A549 (cell line): ENCODE results near the gene IQCE. TPM values are rescaled to one million over a fixed set of nuclear protein-coding genes. Genes with fewer than 3 reads are reported as not detected.

Source experiments
- ATAC-seq, 2 experiments: fragments of 200-7000 bp in 1 of 2; fragments of >200 bp in 1 of 2; cut with Nextera tagmentation in 1 of 2; cut with Tn5 transposase in 1 of 2; 3 replicates each; pipeline versions ENCODE4 v1.8.0 to v1.9.1; 2018 to 2020; ENCODE audit warnings: mild to moderate bottlenecking in 1 of 2, moderate library complexity in 1 of 2
- CTCF ChIA-PET: fragments of 300-600 bp; sonication (Branson Sonifier 250); formaldehyde crosslinking; extraction: SDS; loops from one replicate; lab custom pipeline; 2021; ENCODE audit warnings: antibody characterized with exemption, inconsistent platforms; lab: Yijun Ruan, JAX
- POLR2A ChIA-PET: fragments of 350-600 bp; formaldehyde crosslinking; extraction: SDS; loops from one replicate; lab custom pipeline; 2021; ENCODE audit warnings: antibody characterized with exemption, inconsistent platforms; lab: Yijun Ruan, JAX
- DNase-seq, 2 experiments: peaks; one replicate each; pipeline versions ENCODE4 v3.0.0 to v3.0.0-alpha.2; 2011 to 2016; ENCODE audit warnings: low read depth in 1 of 2, low spot score in 1 of 2
- FAIRE-seq: peaks from 2 replicates; lab custom pipeline; 2011; peaks lifted over from hg19 to GRCh38; lab: Jason Lieb, UNC
- H3K27ac ChIP-seq, 2 experiments: fragments of >200 bp; sonication (Bioruptor Twin); formaldehyde crosslinking; 3 replicates each; pipeline ENCODE4 v1.5.1; 2016 to 2017
- H3K4me1 ChIP-seq: fragments of >200 bp; sonication (Bioruptor Twin); formaldehyde crosslinking; 3 replicates; pipeline ENCODE4 v1.6.1; 2016
- H3K4me2 ChIP-seq: fragments of >200 bp; sonication (Bioruptor Twin); formaldehyde crosslinking; 3 replicates; pipeline ENCODE4 v1.6.1; 2016
- H3K4me3 ChIP-seq: fragments of >200 bp; sonication (Bioruptor Twin); formaldehyde crosslinking; 3 replicates; pipeline ENCODE4 v1.5.1; 2016
- H3K9me3 ChIP-seq: fragments of >200 bp; sonication (Bioruptor Twin); formaldehyde crosslinking; 3 replicates; pipeline ENCODE4 v1.6.1; 2016
- CBX8 ChIP-seq: fragments of 200-600 bp; sonication (generic); IDR thresholded peaks from 2 replicates; pipeline ENCODE4 v1.6.1; 2016
- CEBPB ChIP-seq, 2 experiments: fragments of >200 bp in 1 of 2; sonication (Bioruptor Twin) in 1 of 2; formaldehyde crosslinking in 1 of 2; IDR thresholded peaks; 2 replicates each; pipeline ENCODE4 v1.6.1; 2012 to 2016
- CHD2 ChIP-seq: fragments of 150-350 bp; IDR thresholded peaks from 2 replicates; pipeline ENCODE4 v1.6.1; 2014; ENCODE audit warnings: low read length; ENCODE audit not compliant: partially characterized antibody
- CHD4 ChIP-seq: fragments of 200-600 bp; sonication (generic); IDR thresholded peaks from 2 replicates; pipeline ENCODE4 v1.6.1; 2016; ENCODE audit warnings: antibody characterized with exemption, mild to moderate bottlenecking, borderline replicate concordance
- EHMT2 ChIP-seq: fragments of 200-600 bp; sonication (generic); IDR thresholded peaks from 2 replicates; pipeline ENCODE4 v1.6.1; 2016; ENCODE audit warnings: antibody characterized with exemption, low read depth, mild to moderate bottlenecking, moderate library complexity
- FOXS1 ChIP-seq: fragments of 250-450 bp; sonication (Bioruptor Pico); IDR thresholded peaks from 2 replicates; pipeline ENCODE4 v1.5.0; 2020; ENCODE audit warnings: mild to moderate bottlenecking, moderate library complexity
- GATA3 ChIP-seq: IDR thresholded peaks from 2 replicates; pipeline ENCODE4 v1.6.1; 2012; ENCODE audit warnings: borderline replicate concordance
- HEYL ChIP-seq: fragments of 250-450 bp; sonication (Bioruptor Pico); IDR thresholded peaks from 2 replicates; pipeline ENCODE4 v1.8.0; 2021; ENCODE audit warnings: mild to moderate bottlenecking, moderate library complexity
- HOXB13 ChIP-seq: fragments of 250-450 bp; sonication (Bioruptor Pico); IDR thresholded peaks from 2 replicates; pipeline ENCODE4 v1.5.0; 2020; ENCODE audit warnings: low read depth, mild to moderate bottlenecking, moderate library complexity
- HOXB5 ChIP-seq: fragments of 250-450 bp; sonication (Bioruptor Pico); IDR thresholded peaks from 2 replicates; pipeline ENCODE4 v1.5.0; 2020; ENCODE audit warnings: mild to moderate bottlenecking, moderate library complexity
- JUN ChIP-seq, 2 experiments: fragments of >200 bp; sonication (Bioruptor Twin); formaldehyde crosslinking; IDR thresholded peaks; 2 replicates in 1 of 2; 3 replicates in 1 of 2; pipeline ENCODE4 v1.6.1; 2016 to 2017
- KDM5A ChIP-seq: fragments of 200-600 bp; sonication (generic); IDR thresholded peaks from 2 replicates; pipeline ENCODE4 v1.6.1; 2016; ENCODE audit warnings: antibody characterized with exemption, mild to moderate bottlenecking
- MAFK ChIP-seq: fragments of 450-650 bp; IDR thresholded peaks from 2 replicates; pipeline ENCODE4 v1.6.1; 2014; ENCODE audit not compliant: partially characterized antibody
- MYC ChIP-seq: IDR thresholded peaks from 2 replicates; pipeline ENCODE4 v1.6.1; 2012; ENCODE audit warnings: mild to moderate bottlenecking, inconsistent platforms, low read length, improper control_type of control experiment, borderline replicate concordance
- NPAS2 ChIP-seq: fragments of 250-450 bp; sonication (Bioruptor Pico); IDR thresholded peaks from 2 replicates; pipeline ENCODE4 v1.8.0; 2022; ENCODE audit warnings: mild to moderate bottlenecking, moderate library complexity, borderline replicate concordance
- PHF8 ChIP-seq: fragments of 200-600 bp; sonication (generic); IDR thresholded peaks from 2 replicates; pipeline ENCODE4 v1.6.1; 2016; ENCODE audit warnings: low read depth, mild to moderate bottlenecking, antibody characterized with exemption, moderate library complexity, borderline replicate concordance
- POLR2AphosphoS2 ChIP-seq: conservative IDR thresholded peaks from 2 replicates; pipeline ENCODE4 v1.6.1; 2012; ENCODE audit warnings: low read length, improper control_type of control experiment, inconsistent platforms
- RAD21 ChIP-seq, 2 experiments: fragments of >200 bp in 1 of 2; sonication (Bioruptor Twin) in 1 of 2; formaldehyde crosslinking in 1 of 2; IDR thresholded peaks in 1 of 2; conservative IDR thresholded peaks in 1 of 2; 2 replicates in 1 of 2; 3 replicates in 1 of 2; pipeline ENCODE4 v1.6.1; 2012 to 2018; ENCODE audit warnings: inconsistent platforms in 1 of 2
- RCOR1 ChIP-seq: fragments of 150-350 bp; IDR thresholded peaks from 2 replicates; pipeline ENCODE4 v1.6.1; 2014; ENCODE audit warnings: antibody characterized with exemption, low read length, low read depth
- SMC3 ChIP-seq: fragments of >200 bp; sonication (Bioruptor Twin); formaldehyde crosslinking; IDR thresholded peaks from 3 replicates; pipeline ENCODE4 v1.6.1; 2018; ENCODE audit warnings: inconsistent platforms
- SREBF2 ChIP-seq: fragments of 450-650 bp; IDR thresholded peaks from 2 replicates; pipeline ENCODE4 v1.6.1; 2014; ENCODE audit warnings: mild to moderate bottlenecking, moderate library complexity
- TFCP2L1 ChIP-seq: fragments of 250-450 bp; sonication (Bioruptor Pico); IDR thresholded peaks from 2 replicates; pipeline ENCODE4 v1.5.0; 2021; ENCODE audit warnings: mild to moderate bottlenecking
- TP53 ChIP-seq: fragments of 250-450 bp; sonication (Bioruptor Pico); IDR thresholded peaks from 2 replicates; pipeline ENCODE4 v1.5.0; 2021; ENCODE audit warnings: mild to moderate bottlenecking, moderate library complexity
- ZSCAN20 ChIP-seq: fragments of 250-450 bp; sonication (Bioruptor Pico); IDR thresholded peaks from 2 replicates; pipeline ENCODE4 v1.8.0; 2022; ENCODE audit warnings: mild to moderate bottlenecking, moderate library complexity
- WGBS: methylation state at CpG from one replicate; pipeline ENCODE4 v1.1.6; 2017; ENCODE audit errors: missing lambda C conversion rate; 5-methylcytosine and 5-hydroxymethylcytosine counted together
- polyA plus RNA-seq, 4 experiments: library from polyadenylated mRNA; depleted of rRNA in 3 of 4; stranded (reverse); fragments of >200 nt; fragmentation: RNase III in 1 of 4; extraction: RNeasy Plus Mini Kit Qiagen cat#74134 plus additional on column Dnase treatment in 1 of 4; gene quantifications; 2 replicates in 3 of 4; 3 replicates in 1 of 4; pipeline ENCODE4 v1.2.3, GENCODE V29; 2011 to 2017
- TF ChIP-seq, protein P1 (sequence below): IDR thresholded peaks from 2 replicates; pipeline ENCODE4 v1.6.1; 2012
- TF ChIP-seq, protein P2 (sequence below): fragments of 200-600 bp; sonication (generic); IDR thresholded peaks from 2 replicates; pipeline ENCODE4 v1.6.1; 2016; ENCODE audit warnings: antibody characterized with exemption, mild to moderate bottlenecking, moderate library complexity
- TF ChIP-seq, protein P3 (sequence below): fragments of 150-350 bp; IDR thresholded peaks from 2 replicates; pipeline ENCODE4 v1.6.1; 2014; ENCODE audit warnings: low read depth, mild to moderate bottlenecking, low read length
- TF ChIP-seq, protein P4 (sequence below): fragments of 250-450 bp; sonication (Bioruptor Pico); IDR thresholded peaks from 2 replicates; pipeline ENCODE4 v1.5.0; 2020; ENCODE audit warnings: low read depth, mild to moderate bottlenecking, moderate library complexity
- TF ChIP-seq, protein P5 (sequence below): IDR thresholded peaks from 2 replicates; pipeline ENCODE4 v1.6.1; 2012
- TF ChIP-seq, protein P6 (sequence below): fragments of 450-650 bp; IDR thresholded peaks from 2 replicates; pipeline ENCODE4 v1.6.1; 2014; ENCODE audit warnings: antibody characterized with exemption

Gene IQCE
- polyA plus RNA-seq, 2 of the 4 experiments (the other 2 are of a cell fraction): 10.6 to 13.0 TPM

DNA sequence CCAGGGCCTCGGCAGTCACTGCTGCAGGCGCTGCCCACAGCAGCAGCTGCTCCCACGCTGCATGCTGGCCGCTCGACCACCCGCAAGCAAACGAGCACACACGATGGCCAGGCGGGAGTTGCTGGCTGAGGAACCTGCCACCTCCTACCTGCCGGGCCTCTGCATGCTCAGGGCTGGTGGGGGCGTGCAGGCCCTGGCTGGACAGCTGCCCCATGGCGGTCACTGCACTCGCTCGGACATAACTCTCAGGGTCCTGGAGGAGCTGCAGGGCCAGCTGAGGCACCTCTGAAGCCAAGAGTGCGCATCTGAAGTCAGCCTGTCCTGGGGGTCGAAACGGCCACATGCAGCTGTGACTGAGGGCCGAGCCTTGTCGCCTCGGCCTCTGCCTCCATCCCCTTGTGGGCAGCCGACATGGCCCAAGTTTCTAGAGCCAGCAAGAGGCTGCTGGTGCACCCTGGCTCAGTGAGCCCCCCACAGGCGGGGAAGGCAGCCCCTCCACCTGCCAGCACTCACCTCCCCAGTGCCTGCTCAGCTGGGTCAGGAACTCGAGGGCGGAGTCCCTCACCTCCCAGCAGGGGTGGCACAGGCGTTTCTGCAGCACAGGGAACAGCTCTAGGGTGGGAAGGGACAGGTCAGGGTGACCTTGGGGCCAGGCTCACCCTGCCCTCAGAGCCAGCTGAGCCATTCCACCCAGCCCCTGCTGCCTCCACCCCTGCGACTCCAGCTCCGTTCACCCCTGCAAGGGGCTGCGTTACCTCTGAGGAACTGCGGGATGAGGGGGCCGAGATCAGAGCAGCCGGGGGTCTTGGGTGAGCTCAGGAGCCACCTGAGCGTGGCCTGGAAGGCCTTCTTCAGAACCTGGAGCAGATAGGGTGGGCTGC, 19.5 kb upstream of the IQCE start:
- Histone ChIP-seq H3K27ac (no peak overlapping the region), H3K4me1 (no peaks in the 10 kb centered on the region), H3K4me2 (no peak overlapping the region), H3K9me3 (no peaks in the 10 kb centered on the region), H3K4me3 (no peak overlapping the region)
- CTCF ChIA-PET: interaction anchor here (1.0 to 1.3 kb wide), 3 partner anchors 13 to 70 kb away, joined by 3 to 4 read pairs (median 4); partner anchors contain the start of gene BRAT1
- POLR2A ChIA-PET: no interaction called here
- FAIRE-seq: no peak
- no peak for ATAC-seq
- 95% methylated on average over 19 of the region's 32 CpGs for WGBS
- DNase-seq: no peak
- no peak for TF ChIP-seq HOXB13 (CRISPR knock-in tag)
- TF ChIP-seq RAD21 (conservative IDR thresholded peaks at IDR 0.05 in 1 of 2, IDR thresholded peaks at IDR 0.05 in 1 of 2): no peak
- TF ChIP-seq MYC: no peak
- no peak for TF ChIP-seq RCOR1
- TF ChIP-seq CBX8: no peak
- TF ChIP-seq, protein P1, sequence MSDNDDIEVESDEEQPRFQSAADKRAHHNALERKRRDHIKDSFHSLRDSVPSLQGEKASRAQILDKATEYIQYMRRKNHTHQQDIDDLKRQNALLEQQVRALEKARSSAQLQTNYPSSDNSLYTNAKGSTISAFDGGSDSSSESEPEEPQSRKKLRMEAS: no peak
- TF ChIP-seq TP53 (CRISPR knock-in tag): no peak
- TF ChIP-seq PHF8: no peak
- no peak for TF ChIP-seq CHD4
- TF ChIP-seq, protein P2, sequence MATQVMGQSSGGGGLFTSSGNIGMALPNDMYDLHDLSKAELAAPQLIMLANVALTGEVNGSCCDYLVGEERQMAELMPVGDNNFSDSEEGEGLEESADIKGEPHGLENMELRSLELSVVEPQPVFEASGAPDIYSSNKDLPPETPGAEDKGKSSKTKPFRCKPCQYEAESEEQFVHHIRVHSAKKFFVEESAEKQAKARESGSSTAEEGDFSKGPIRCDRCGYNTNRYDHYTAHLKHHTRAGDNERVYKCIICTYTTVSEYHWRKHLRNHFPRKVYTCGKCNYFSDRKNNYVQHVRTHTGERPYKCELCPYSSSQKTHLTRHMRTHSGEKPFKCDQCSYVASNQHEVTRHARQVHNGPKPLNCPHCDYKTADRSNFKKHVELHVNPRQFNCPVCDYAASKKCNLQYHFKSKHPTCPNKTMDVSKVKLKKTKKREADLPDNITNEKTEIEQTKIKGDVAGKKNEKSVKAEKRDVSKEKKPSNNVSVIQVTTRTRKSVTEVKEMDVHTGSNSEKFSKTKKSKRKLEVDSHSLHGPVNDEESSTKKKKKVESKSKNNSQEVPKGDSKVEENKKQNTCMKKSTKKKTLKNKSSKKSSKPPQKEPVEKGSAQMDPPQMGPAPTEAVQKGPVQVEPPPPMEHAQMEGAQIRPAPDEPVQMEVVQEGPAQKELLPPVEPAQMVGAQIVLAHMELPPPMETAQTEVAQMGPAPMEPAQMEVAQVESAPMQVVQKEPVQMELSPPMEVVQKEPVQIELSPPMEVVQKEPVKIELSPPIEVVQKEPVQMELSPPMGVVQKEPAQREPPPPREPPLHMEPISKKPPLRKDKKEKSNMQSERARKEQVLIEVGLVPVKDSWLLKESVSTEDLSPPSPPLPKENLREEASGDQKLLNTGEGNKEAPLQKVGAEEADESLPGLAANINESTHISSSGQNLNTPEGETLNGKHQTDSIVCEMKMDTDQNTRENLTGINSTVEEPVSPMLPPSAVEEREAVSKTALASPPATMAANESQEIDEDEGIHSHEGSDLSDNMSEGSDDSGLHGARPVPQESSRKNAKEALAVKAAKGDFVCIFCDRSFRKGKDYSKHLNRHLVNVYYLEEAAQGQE: no peak
- no peak for TF ChIP-seq NPAS2 (CRISPR knock-in tag)
- TF ChIP-seq MAFK: no peak
- TF ChIP-seq, protein P3, sequence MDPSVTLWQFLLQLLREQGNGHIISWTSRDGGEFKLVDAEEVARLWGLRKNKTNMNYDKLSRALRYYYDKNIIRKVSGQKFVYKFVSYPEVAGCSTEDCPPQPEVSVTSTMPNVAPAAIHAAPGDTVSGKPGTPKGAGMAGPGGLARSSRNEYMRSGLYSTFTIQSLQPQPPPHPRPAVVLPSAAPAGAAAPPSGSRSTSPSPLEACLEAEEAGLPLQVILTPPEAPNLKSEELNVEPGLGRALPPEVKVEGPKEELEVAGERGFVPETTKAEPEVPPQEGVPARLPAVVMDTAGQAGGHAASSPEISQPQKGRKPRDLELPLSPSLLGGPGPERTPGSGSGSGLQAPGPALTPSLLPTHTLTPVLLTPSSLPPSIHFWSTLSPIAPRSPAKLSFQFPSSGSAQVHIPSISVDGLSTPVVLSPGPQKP: no peak
- no peak for TF ChIP-seq KDM5A
- no peak for TF ChIP-seq FOXS1
- no peak for TF ChIP-seq EHMT2
- TF ChIP-seq, protein P4, sequence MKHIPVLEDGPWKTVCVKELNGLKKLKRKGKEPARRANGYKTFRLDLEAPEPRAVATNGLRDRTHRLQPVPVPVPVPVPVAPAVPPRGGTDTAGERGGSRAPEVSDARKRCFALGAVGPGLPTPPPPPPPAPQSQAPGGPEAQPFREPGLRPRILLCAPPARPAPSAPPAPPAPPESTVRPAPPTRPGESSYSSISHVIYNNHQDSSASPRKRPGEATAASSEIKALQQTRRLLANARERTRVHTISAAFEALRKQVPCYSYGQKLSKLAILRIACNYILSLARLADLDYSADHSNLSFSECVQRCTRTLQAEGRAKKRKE (CRISPR knock-in tag): no peak

DNA sequence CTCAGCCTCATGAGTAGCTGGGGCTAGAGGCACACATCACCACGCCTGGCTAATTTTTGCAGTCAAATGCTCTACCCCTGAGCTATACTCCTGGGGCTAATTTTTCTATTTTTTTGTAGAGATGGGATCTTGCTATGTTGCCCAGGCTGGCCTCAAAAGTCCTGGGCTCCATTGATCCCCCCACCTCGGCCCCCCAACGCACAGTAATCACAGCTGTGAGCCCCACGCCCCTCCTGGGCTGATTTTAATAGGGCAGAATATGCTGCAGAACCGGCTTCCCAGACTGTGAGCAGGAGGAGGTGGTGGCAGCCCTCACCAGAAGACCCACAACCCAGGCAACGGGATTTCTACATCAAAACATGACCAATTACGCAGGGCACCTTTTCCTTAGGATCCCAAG, 18.6 kb upstream of the IQCE start:
- no peak overlapping the region for H3K27ac ChIP-seq
- POLR2A ChIA-PET: no interaction called here
- no peaks in the 10 kb centered on the region for H3K4me1 ChIP-seq
- H3K4me3 ChIP-seq: no peak overlapping the region
- H3K4me2 ChIP-seq: no peak overlapping the region
- CTCF ChIA-PET: no interaction called here
- no peak for FAIRE-seq
- WGBS: 89% methylated on average over 7 of the region's 7 CpGs
- no peak for DNase-seq
- ATAC-seq: no peak
- H3K9me3 ChIP-seq: no peaks in the 10 kb centered on the region
- no peak for TF ChIP-seq CHD2
- TF ChIP-seq SMC3: no peak
- no peak for TF ChIP-seq CHD4
- no peak for TF ChIP-seq FOXS1
- no peak for TF ChIP-seq GATA3
- no peak for TF ChIP-seq CEBPB (IDR thresholded peaks at IDR 0.05)
- TF ChIP-seq CBX8: no peak
- no peak for TF ChIP-seq HOXB13 (CRISPR knock-in tag)
- no peak for TF ChIP-seq POLR2AphosphoS2
- TF ChIP-seq HEYL: no peak
- TF ChIP-seq, protein P5, sequence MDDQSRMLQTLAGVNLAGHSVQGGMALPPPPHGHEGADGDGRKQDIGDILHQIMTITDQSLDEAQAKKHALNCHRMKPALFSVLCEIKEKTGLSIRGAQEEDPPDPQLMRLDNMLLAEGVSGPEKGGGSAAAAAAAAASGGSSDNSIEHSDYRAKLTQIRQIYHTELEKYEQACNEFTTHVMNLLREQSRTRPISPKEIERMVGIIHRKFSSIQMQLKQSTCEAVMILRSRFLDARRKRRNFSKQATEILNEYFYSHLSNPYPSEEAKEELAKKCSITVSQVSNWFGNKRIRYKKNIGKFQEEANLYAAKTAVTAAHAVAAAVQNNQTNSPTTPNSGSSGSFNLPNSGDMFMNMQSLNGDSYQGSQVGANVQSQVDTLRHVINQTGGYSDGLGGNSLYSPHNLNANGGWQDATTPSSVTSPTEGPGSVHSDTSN: no peak
- no peak for TF ChIP-seq SREBF2
- TF ChIP-seq TFCP2L1 (CRISPR knock-in tag): no peak
- no peak for TF ChIP-seq EHMT2
- TF ChIP-seq JUN (IDR thresholded peaks at IDR 0.05): no peak
- TF ChIP-seq, protein P6, sequence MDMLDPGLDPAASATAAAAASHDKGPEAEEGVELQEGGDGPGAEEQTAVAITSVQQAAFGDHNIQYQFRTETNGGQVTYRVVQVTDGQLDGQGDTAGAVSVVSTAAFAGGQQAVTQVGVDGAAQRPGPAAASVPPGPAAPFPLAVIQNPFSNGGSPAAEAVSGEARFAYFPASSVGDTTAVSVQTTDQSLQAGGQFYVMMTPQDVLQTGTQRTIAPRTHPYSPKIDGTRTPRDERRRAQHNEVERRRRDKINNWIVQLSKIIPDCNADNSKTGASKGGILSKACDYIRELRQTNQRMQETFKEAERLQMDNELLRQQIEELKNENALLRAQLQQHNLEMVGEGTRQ: no peak
- TF ChIP-seq ZSCAN20 (CRISPR knock-in tag): no peak
- no peak for TF ChIP-seq HOXB5
- TF ChIP-seq, all 56 proteins: peak for 0
